Measurements from ENCODE around the gene PLA2G2D.

The PLA2G2D gene, protein sequence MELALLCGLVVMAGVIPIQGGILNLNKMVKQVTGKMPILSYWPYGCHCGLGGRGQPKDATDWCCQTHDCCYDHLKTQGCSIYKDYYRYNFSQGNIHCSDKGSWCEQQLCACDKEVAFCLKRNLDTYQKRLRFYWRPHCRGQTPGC

GRCh38 chr1:20119347-20119746, at the start of gene PLA2G2D:
TSS of gene PLA2G2D (minus strand) at chr1:20119536. CDS start at chr1:20119498, 38 bp downstream.
- DNase-seq: no peak

GRCh38 chr1:20168564-20169491, 49.5 kb upstream of the PLA2G2D start:
- no peak for DNase-seq

- DNase-seq: no peak
Measured at GRCh38 chr1:20167126-20167525, 47.8 kb upstream of the PLA2G2D start.

- no peak for DNase-seq
Measured at GRCh38 chr1:20166051-20166450, 46.7 kb upstream of the PLA2G2D start.

GRCh38 chr1:20165522-20165951, 46.2 kb upstream of the PLA2G2D start:
- no peak for DNase-seq

DNA sequence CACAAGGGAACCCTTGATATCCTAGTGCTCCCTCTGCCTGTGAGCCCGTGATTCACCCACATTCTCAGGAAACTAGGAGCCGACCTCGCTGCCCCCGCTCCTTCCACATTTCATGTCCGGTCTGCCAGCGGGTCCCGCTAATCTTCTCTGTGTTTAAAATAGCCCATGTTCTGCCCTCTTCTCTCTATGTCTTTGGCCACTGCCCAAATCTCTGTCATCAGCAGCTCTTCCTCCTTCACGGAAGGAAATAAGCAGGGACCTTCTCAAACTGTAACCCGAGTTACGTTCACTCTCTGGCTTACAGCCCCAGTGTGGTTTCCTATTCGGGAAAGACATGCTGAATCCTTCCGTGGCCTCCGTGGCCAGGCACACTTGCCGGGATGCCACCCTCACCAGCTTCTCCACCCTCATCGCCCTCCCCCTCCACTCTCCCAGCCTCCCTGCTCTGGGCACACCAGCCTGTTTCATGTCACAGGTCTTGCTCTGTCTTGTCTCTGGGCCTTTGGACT, 45.4 kb upstream of the PLA2G2D start:
- DNase-seq: no peak

GRCh38 chr1:20160034-20160433, 40.7 kb upstream of the PLA2G2D start:
- DNase-seq: no peak

GRCh38 chr1:20158358-20159070, 39.2 kb upstream of the PLA2G2D start:
- no peak for DNase-seq

GRCh38 chr1:20154301-20154831, 35.0 kb upstream of the PLA2G2D start:
- no peak for DNase-seq

- DNase-seq: no peak
Measured at GRCh38 chr1:20153000-20153418, 33.7 kb upstream of the PLA2G2D start.

- no peak for DNase-seq
Measured at GRCh38 chr1:20152599-20152930, 33.2 kb upstream of the PLA2G2D start.

DNA sequence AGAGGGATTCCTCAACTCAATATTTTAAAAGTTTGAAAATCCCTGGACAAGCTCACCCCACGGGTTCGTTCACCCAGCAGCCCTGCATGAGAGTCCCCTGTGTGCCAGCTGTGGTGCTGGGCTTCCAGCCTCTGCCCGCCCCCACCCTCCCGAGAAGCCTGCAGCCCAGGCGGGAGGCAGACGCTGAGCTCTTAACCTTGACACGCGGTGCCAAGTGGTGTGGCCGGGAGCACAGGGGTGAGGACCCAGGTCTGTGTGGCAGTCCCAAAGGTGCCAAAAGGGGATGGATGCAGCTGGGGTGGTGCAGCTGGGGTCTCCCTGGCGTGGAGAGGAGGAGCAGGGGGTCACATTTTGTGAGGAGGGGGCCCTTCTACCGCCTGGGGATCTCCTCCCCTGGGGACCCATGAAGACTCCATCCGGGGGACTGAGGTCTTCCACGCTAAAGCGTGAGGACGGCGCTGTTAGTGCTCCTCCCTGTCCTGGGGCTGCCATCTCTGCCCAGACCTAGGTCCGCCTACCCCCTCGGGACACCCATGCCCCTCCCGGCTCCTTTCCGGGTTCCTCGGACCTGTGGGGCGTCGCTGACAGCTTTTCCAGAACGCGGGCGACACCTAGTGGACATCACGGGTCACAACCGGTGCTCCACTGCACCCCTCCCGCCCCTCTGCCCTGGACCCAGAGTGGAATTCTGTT, 32.7 kb upstream of the PLA2G2D start:
- peak; percentile 1 for DNase-seq

DNA sequence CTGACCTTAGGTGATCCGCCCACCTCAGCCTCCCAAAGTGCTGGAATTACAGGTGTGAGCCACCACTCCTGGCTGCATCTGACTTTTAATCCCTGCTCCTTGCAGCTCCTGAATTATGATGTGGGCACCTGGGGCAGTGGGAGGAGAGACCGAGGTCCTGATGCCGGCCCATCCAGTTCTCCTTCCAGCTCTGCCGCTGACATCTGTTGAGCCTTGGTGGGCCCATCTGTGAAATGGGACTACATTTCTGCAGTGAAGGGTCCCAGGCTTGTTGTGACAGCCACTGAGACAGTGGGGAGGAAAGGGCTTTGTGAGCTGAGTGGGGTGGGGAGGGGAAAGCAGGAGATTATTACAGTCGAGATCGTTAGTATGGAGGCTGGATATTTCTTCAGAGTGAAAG, 31.6 kb upstream of the PLA2G2D start:
- DNase-seq: no peak

DNA sequence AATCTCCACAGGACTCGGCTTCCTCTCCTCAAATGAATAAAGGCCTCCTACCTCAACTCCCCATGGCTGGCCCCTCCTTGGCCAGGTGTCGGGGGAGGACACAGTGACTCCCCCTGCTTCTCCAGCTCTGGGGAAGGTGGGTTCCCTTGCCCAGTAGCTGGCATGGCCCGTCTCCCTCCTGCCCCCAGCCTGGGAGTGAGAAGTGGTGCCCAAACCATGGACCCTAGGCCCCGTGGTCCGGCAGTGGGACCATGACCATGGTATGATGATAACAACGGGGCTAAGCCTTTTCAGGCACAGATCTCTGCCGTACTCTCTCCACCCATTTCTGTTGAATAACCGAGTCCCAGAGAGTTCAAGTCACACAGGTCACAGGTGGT, 31.0 kb upstream of the PLA2G2D start:
- no peak for DNase-seq

- DNase-seq: no peak
Measured at GRCh38 chr1:20149601-20150325, 30.4 kb upstream of the PLA2G2D start.

DNA sequence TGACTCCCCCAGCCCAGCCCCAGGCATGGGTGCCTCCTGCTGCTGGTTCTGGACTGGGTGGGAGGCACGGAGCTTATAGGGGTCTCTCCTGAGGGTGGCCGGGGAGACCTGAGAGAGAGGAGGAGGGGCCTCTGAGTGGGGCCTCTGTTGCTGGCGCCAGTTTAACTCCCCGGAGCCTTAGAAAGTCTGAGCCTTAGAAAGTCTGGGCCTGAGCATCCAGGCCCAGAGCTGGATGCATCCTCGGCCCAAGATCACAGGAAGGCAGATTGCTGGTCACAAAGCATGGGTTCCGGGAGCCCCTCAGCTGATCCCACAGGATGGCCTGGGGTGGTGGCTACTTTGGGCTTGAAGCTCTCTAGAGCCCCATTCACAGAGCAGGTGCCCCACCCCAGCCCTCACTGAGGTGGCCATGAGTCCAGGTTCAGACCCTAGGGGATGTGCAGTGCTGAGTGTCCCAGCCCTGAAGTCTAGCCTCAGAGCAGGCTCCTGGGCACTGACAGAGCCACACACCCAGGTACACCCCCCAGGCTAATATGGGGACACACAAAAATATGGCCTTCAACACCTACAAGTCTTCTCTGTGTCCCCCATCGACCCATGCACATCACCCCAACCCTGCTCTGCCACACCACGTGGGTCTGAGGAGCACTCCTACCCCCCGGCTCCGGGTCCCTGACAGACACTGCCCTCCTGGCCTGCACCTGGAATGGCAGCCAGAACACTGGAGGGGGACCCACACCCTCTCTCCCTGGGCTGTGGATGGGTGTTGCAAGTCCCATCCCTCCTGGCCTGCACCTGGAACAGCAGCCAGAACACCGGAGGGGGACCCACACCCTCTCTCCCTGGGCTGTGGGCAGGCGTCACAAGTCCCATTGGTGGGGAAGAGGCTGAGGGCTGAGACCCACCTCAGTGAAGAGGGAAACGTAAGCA, 29.5 kb upstream of the PLA2G2D start:
- no peak for DNase-seq

DNA sequence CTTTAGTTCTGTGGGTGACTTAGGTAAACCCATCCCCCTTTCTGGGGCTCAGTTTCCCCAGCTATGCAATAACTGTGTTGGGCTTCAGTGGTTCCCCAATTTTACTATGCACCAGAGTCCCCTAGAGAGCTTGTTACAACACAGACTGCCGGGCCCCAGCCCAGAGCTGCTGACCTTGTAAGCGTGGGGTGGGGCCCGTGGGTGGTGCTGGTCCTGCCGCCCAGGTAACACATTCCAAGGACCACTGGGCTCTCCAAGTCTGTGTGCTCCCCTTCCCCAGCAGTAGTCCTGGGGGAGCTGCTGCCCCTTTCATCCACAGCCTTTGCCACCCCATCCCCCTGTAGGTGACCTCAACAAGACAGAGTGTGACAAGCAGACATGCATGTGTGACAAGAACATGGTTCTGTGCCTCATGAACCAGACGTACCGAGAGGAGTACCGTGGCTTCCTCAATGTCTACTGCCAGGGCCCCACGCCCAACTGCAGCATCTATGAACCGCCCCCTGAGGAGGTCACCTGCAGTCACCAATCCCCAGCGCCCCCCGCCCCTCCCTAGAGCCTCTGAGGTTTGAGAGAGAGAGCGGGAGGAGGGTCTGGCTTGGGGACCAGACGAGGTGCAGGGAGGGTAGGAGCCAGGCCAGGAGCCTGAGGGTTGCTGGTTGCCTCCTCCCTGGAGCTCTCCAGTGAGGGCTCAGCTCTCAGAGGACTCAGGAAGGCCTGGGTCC, 28.7 kb upstream of the PLA2G2D start:
- DNase-seq: no peak

DNA sequence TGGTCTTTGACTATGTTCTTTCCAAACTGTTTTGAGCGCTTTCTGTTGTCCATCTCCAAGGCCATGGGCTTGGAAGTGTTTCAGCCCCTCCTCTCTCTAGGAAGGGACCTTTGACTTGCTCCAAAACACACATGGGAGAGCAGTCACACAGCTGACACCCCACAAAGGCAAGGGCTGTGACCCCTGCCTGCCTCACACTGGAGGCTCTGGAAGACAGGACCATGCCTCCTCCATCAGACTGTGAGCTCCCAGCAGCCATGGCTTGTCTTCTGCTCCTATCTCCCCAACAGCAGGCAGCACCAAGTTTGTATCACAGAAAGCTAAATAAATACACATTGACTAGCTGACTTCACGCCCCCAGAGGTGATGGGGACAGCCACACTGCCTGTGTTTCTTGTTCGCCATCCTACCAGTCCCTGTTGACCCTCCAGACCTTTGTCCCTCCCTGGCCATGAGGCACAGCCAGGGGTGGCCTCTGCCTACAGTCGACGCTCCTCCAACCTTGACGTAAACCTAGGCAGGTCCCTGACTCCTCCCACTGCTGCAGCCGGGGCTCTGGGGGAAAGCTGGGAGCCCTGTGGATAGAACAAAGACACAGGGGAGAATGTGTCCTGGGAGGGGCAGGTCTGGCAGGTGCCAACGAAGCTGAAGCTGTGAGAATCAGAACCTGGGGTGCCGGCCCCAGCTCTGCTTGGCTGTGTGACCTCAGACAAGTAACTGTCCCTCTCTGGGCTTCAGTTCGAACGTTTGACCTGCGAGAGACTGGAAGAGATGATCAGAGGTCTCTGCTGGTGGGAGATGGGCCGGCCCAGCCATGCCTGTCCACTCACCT, 24.6 kb upstream of the PLA2G2D start:
- DNase-seq: no peak

- no peak for DNase-seq
Measured at GRCh38 chr1:20143318-20143717, 24.0 kb upstream of the PLA2G2D start.

Data from NCI-H526 treated with DMSO at 0.1 percent for 48 hours (cell line).